K562 (cell line): Measurements from ENCODE around the gene APOBEC3F. TPM values are rescaled to one million over a fixed set of nuclear protein-coding genes. Genes with fewer than 3 reads are reported as not detected.

Experiments
- FOXP1 ChIP-seq: sonication (generic); formaldehyde crosslinking; IDR thresholded peaks from 2 replicates; pipeline ENCODE4 v1.8.0; 2022; ENCODE audit warnings: mild to moderate bottlenecking, missing genetic modification reagents
- ILK ChIP-seq: fragments of 450-650 bp; IDR thresholded peaks from 2 replicates; pipeline ENCODE4 v1.6.1; 2016; ENCODE audit warnings: missing genetic modification characterization, low read depth, mild to moderate bottlenecking, missing compliant biosample characterization, moderate library complexity, borderline replicate concordance
- RREB1 ChIP-seq: fragments of 250-450 bp; sonication (Bioruptor Pico); IDR thresholded peaks from 2 replicates; pipeline ENCODE4 v1.4.0; 2020
- TCF7 ChIP-seq: sonication (generic); IDR thresholded peaks from 2 replicates; pipeline ENCODE4 v1.6.1; 2016; ENCODE audit warnings: antibody characterized with exemption, borderline replicate concordance
- XRCC4 ChIP-seq: IDR thresholded peaks from one replicate; pipeline ENCODE4 v1.6.1; 2011; ENCODE audit not compliant: insufficient read depth, insufficient read length; ENCODE audit errors: extremely low read depth
- ZNF280A ChIP-seq: fragments of 450-650 bp; IDR thresholded peaks from 2 replicates; pipeline ENCODE4 v1.6.1; 2018; ENCODE audit warnings: mild to moderate bottlenecking, low read depth; ENCODE audit not compliant: partially characterized antibody
- polyA plus RNA-seq, 8 experiments: library from polyadenylated mRNA; depleted of rRNA in 4 of 8; stranded (reverse) in 5 of 8; unstranded in 3 of 8; fragments of >200 nt; fragmentation: Nextera tagmentation in 2 of 8; fragmentation: Illumina TruSeq in 1 of 8; extraction: Ambion mirVana in 2 of 8; extraction: Trizol in 1 of 8; gene quantifications; 2 replicates each; pipeline versions ENCODE4 v1.2.1 to v1.2.3, GENCODE V29; 2011 to 2014; ENCODE audit warnings: inconsistent platforms in 1 of 8, missing spikeins in 1 of 8
- total RNA-seq, 7 experiments: library from RNA; depleted of rRNA in 6 of 7; stranded (reverse); fragments of >200 nt in 6 of 7; fragmentation: Illumina TruSeq in 2 of 7; extraction: Trizol in 2 of 7; gene quantifications; 2 replicates each; pipeline versions ENCODE4 v1.2.1 to v1.2.3, GENCODE V29; 2011 to 2021; ENCODE audit warnings: low replicate concordance in 1 of 7

The APOBEC3F gene
- total and polyA plus RNA-seq, 9 of the 15 experiments (the other 6 are each of a cell fraction or from before 2014, with no cell fraction given), result 1.1 to 3.3 (median 1.9) TPM

- no peak for TF ChIP-seq ZNF280A
- no peak for TF ChIP-seq TCF7
- TF ChIP-seq FOXP1 (CRISPR knock-in tag), result no peak
- TF ChIP-seq ILK (tag), result no peak
- no peak for TF ChIP-seq RREB1 (CRISPR knock-in tag)
- TF ChIP-seq XRCC4, result no peak
Observed at GRCh38 chr22:39012533-39013511, 27.8 kb upstream of the APOBEC3F start (continued).
